GM20000 (cell line): ENCODE results near the gene ISM1.
A peak's percentile ranks its signal among the peaks of the same experiment; 100 is the strongest.

ENCODE experiments used
- DNase-seq: peaks from one replicate; pipeline ENCODE4 v3.0.0; 2012; ENCODE audit warnings: low spot score
- TF ChIP-seq, protein P1 (sequence below): IDR thresholded peaks from 2 replicates; pipeline ENCODE4 v1.5.1; 2012; ENCODE audit warnings: mild to moderate bottlenecking, control low read depth; ENCODE audit errors: extremely low read depth, missing control alignments

ISM1 gene

GRCh38 chr20:13301596-13301995, 80.5 kb downstream of the ISM1 start:
- TF ChIP-seq, protein P1, sequence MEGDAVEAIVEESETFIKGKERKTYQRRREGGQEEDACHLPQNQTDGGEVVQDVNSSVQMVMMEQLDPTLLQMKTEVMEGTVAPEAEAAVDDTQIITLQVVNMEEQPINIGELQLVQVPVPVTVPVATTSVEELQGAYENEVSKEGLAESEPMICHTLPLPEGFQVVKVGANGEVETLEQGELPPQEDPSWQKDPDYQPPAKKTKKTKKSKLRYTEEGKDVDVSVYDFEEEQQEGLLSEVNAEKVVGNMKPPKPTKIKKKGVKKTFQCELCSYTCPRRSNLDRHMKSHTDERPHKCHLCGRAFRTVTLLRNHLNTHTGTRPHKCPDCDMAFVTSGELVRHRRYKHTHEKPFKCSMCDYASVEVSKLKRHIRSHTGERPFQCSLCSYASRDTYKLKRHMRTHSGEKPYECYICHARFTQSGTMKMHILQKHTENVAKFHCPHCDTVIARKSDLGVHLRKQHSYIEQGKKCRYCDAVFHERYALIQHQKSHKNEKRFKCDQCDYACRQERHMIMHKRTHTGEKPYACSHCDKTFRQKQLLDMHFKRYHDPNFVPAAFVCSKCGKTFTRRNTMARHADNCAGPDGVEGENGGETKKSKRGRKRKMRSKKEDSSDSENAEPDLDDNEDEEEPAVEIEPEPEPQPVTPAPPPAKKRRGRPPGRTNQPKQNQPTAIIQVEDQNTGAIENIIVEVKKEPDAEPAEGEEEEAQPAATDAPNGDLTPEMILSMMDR, result no peak
- DNase-seq, result no peak

- DNase-seq, result peak; percentile 32
These were observed 81.8 kb downstream of the ISM1 start for GRCh38 chr20:13302647-13303450.

DNA sequence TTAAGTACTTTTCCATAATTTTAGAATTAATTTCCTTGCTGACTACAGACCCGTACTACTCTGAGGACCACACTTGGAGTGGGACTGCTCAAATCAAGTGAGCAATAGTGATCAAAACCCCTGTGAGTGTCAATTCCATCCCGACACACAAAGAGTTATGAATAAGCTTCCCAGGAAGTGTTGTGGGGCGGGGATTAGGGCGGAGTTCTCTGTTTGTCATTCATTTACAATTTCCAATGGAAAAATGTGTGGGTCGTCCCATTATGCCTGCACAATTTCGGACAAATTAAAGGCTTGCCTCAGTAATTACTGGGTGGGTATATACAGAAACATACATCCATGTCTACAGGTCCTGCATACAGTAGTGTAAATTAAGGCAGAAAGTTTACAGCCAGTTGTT, 84.2 kb downstream of the ISM1 start:
- TF ChIP-seq, protein P1, result no peak
- no peak for DNase-seq

More at GRCh38 chr20:13302647-13303450, 81.8 kb downstream of the ISM1 start:
- TF ChIP-seq, protein P1, result peak; percentile 90

- TF ChIP-seq, protein P1, result no peak
- DNase-seq, result no peak
These were observed 86.6 kb downstream of the ISM1 start for GRCh38 chr20:13307562-13308163.

DNA sequence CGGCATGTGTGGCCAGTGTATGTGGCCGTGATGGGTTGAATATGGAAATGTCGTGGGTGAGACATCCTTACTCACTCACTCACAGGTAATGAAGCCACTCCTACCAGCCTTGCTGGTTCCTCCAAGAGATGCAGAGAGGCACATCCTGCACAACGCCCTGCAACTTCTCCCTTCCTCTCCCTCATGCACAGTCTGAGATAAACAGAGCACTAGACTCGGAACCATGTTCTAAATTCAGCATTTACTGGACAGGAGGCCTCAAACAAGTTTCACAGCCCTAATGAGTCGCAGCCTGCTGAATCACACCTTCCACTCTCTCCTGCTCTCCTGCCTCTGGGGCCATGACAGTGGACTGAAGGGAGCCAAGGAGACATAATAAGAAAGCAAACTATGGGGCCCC, 91.2 kb downstream of the ISM1 start:
- TF ChIP-seq, protein P1, result no peak
- no peak for DNase-seq

DNA sequence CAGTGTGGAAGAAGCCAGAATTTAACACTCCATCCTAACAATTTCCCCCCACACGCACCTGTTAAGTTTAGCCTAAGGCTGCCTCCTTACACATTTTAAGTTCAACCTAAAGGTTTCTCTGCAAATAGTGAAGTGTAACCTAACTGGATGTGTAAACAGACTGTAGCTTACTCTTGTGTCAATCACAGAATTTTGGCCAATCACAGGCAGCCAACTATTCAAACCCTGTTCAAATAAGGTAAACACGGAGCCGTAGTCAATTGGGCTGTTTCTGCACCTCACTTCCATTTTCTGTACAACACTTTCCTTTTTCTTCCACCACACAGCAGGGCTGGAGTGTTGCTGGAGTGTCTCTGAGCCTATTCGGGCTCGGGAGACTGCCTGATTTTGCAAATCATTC, 92.1 kb downstream of the ISM1 start:
- TF ChIP-seq, protein P1, result no peak
- DNase-seq, result no peak

- TF ChIP-seq, protein P1, result no peak
- DNase-seq, result no peak
These were observed 96.4 kb downstream of the ISM1 start for GRCh38 chr20:13317439-13317838.
